Upper lobe of left lung (tissue), 6 donors: Measurements from ENCODE around the gene TOP1. TPM values are rescaled to one million over a fixed set of nuclear protein-coding genes. Genes with fewer than 3 reads are reported as not detected.
"Not testable (repeated sequence)": the region's sequence is repeated elsewhere in the genome, so short reads cannot be mapped to it uniquely, and the experiment has no call there.

Source experiments
- ATAC-seq, 2 donors: fragments of 200-7000 bp; cut with Tn5 transposase; one replicate each; pipeline ENCODE4 v1.9.1; 2022; ENCODE audit warnings: mild to moderate bottlenecking in 2 of 2, moderate library complexity in 2 of 2; ENCODE audit not compliant: low FRiP score in 2 of 2
- DNase-seq, 2 donors: peaks; one replicate each; pipeline ENCODE4 v3.0.0-alpha.2; 2019 to 2020
- H3K27ac ChIP-seq, 4 donors: fragments of 200-600 bp; sonication (generic); one replicate each; pipeline ENCODE4 v1.5.1; 2016 to 2019
- H3K27me3 ChIP-seq, 4 donors: fragments of 200-600 bp; sonication (generic); one replicate each; pipeline ENCODE4 v1.5.1; 2017 to 2019
- H3K36me3 ChIP-seq, 4 donors: fragments of 200-600 bp; sonication (generic); one replicate each; pipeline ENCODE4 v1.5.1; 2016 to 2019
- H3K4me1 ChIP-seq, 4 donors: fragments of 200-600 bp; sonication (generic); one replicate each; pipeline ENCODE4 v1.5.1; 2018 to 2019
- H3K4me3 ChIP-seq, 4 donors: fragments of 200-600 bp; sonication (generic); one replicate each; pipeline ENCODE4 v1.5.1; 2017 to 2019; ENCODE audit warnings: mild to moderate bottlenecking in 2 of 4, moderate library complexity in 1 of 4
- H3K9me3 ChIP-seq, 4 donors: fragments of 200-600 bp; sonication (generic); one replicate each; pipeline ENCODE4 v1.5.1; 2018 to 2019
- CTCF ChIP-seq, 6 experiments: fragments of 450-650 bp in 4 of 6; fragments of 200-600 bp in 2 of 6; sonication (generic) in 2 of 6; IDR thresholded peaks; one replicate each; pipeline ENCODE4 v1.5.1; 2016 to 2019; ENCODE audit warnings: antibody characterized with exemption in 6 of 6
- EP300 ChIP-seq, 4 donors: sonication (generic); formaldehyde crosslinking; IDR thresholded peaks; one replicate each; pipeline ENCODE4 v1.5.1; 2017; ENCODE audit warnings: antibody characterized with exemption in 4 of 4, control low read depth in 2 of 4
- POLR2A ChIP-seq, 4 donors: fragments of 450-650 bp; IDR thresholded peaks; one replicate each; pipeline ENCODE4 v1.5.1; 2016 to 2017; ENCODE audit warnings: antibody characterized with exemption in 4 of 4, mild to moderate bottlenecking in 2 of 4
- POLR2AphosphoS5 ChIP-seq, 2 donors: sonication (generic); formaldehyde crosslinking; IDR thresholded peaks; one replicate each; pipeline ENCODE4 v1.5.1; 2017; ENCODE audit warnings: antibody characterized with exemption in 2 of 2
- WGBS, 2 donors: methylation state at CpG; one replicate each; pipeline ENCODE4 v1.1.5; 2017 to 2018; 5-methylcytosine and 5-hydroxymethylcytosine counted together
- total RNA-seq, 6 donors: library from RNA; depleted of rRNA in 4 of 6; stranded (reverse); fragments of >200 nt in 4 of 6; gene quantifications; one replicate each; pipeline versions ENCODE4 v1.1.0 to v1.2.1, GENCODE V29; 2016 to 2021
- donor health status: DM: no; HTN: no; CAD: no; lungs with moderate emphysema.
- donor health status: DM: no; HTN: yes; CAD: no; lungs with severe emphysema.

Gene TOP1
- total RNA-seq, 6 donors from 2014 or later, result 39.8 to 94.2 (median 49.0) TPM

GRCh38 chr20:41116282-41116956 is 87.8 kb downstream of the TOP1 start:
- no peak overlapping the region for H3K27ac ChIP-seq
- ATAC-seq (no peak), DNase-seq (no peak)
- H3K9me3 ChIP-seq, result no peaks in the 10 kb centered on the region
- TF ChIP-seq POLR2A (IDR thresholded peaks at IDR 0.05) (no peak), POLR2AphosphoS5 (IDR thresholded peaks at IDR 0.05) (no peak), EP300 (IDR thresholded peaks at IDR 0.05) (no peak), CTCF (IDR thresholded peaks at IDR 0.05) (no peak)
- no peaks in the 10 kb centered on the region for H3K27me3 ChIP-seq
- H3K4me3 ChIP-seq, result no peak overlapping the region
- WGBS, 2 donors, result 78 to 82% methylated on average over 6 of the region's 6 CpGs
- H3K4me1 ChIP-seq, result no peaks in the 10 kb centered on the region
- H3K36me3 ChIP-seq, result peaks cover 34 to 100% (median 83%) of the 10 kb centered on the region in 4 donors

- Histone ChIP-seq H3K27ac (peak overlapping the region in 1 of 4 donors; percentile 14), H3K36me3 (peaks cover 44 to 100% (median 91%) of the 10 kb centered on the region in 4 donors)
- not testable (repeated sequence) for ATAC-seq, H3K4me1 ChIP-seq, H3K27me3 ChIP-seq, H3K4me3 ChIP-seq, DNase-seq, H3K9me3 ChIP-seq
- WGBS, 2 donors, result 87 to 89% methylated on average over 6 of the region's 6 CpGs
Observed at GRCh38 chr20:41118159-41118558, 89.5 kb downstream of the TOP1 start.

- Histone ChIP-seq H3K27me3 (no peaks in the 10 kb centered on the region), H3K4me1 (no peaks in the 10 kb centered on the region), H3K36me3 (peaks cover 47 to 100% (median 92%) of the 10 kb centered on the region in 4 donors), H3K4me3 (no peak overlapping the region), H3K27ac (peak overlapping the region in 1 of 4 donors; percentile 14), H3K9me3 (no peaks in the 10 kb centered on the region)
- TF ChIP-seq POLR2AphosphoS5 (IDR thresholded peaks at IDR 0.05) (no peak), POLR2A (IDR thresholded peaks at IDR 0.05) (no peak), CTCF (IDR thresholded peaks at IDR 0.05) (no peak), EP300 (IDR thresholded peaks at IDR 0.05) (no peak)
- no peak for ATAC-seq
- no peak for DNase-seq
- WGBS, 2 donors, result 82 to 84% methylated on average over 3 of the region's 3 CpGs
Observed at GRCh38 chr20:41118632-41119031, 90.0 kb downstream of the TOP1 start.

- no peaks in the 10 kb centered on the region for H3K9me3 ChIP-seq
- H3K36me3 ChIP-seq, result peaks cover 51 to 98% (median 92%) of the 10 kb centered on the region in 4 donors
- DNase-seq (no peak), ATAC-seq (no peak)
- TF ChIP-seq POLR2AphosphoS5 (IDR thresholded peaks at IDR 0.05) (no peak), POLR2A (IDR thresholded peaks at IDR 0.05) (no peak), EP300 (IDR thresholded peaks at IDR 0.05) (no peak), CTCF (IDR thresholded peaks at IDR 0.05) (no peak)
- no peaks in the 10 kb centered on the region for H3K27me3 ChIP-seq
- no peak overlapping the region for H3K4me3 ChIP-seq
- no peaks in the 10 kb centered on the region for H3K4me1 ChIP-seq
- H3K27ac ChIP-seq, result no peak overlapping the region
- WGBS, 2 donors, result 70 to 81% methylated on average over 7 of the region's 7 CpGs
Observed at GRCh38 chr20:41119614-41120561, 91.3 kb downstream of the TOP1 start.

GRCh38 chr20:41121399-41121798 is 92.8 kb downstream of the TOP1 start:
- Histone ChIP-seq H3K36me3 (peaks cover 39 to 98% (median 89%) of the 10 kb centered on the region in 4 donors), H3K4me1 (no peaks in the 10 kb centered on the region), H3K9me3 (no peaks in the 10 kb centered on the region), H3K4me3 (no peak overlapping the region), H3K27ac (no peak overlapping the region), H3K27me3 (no peaks in the 10 kb centered on the region)
- no peak for ATAC-seq
- 91 to 97% methylated on average over 3 of the region's 3 CpGs for WGBS, 2 donors
- no peak for DNase-seq
- TF ChIP-seq EP300 (IDR thresholded peaks at IDR 0.05) (no peak), POLR2A (IDR thresholded peaks at IDR 0.05) (no peak), POLR2AphosphoS5 (IDR thresholded peaks at IDR 0.05) (no peak), CTCF (IDR thresholded peaks at IDR 0.05) (no peak)
